ENCODE data around the gene FAT2. TPM values are rescaled to one million over a fixed set of nuclear protein-coding genes. Genes with fewer than 3 reads are reported as not detected.

FAT2 gene
- total RNA-seq, 1 donor from 2014 or later: 0.14 TPM

- peaks cover 3% of the 10 kb centered on the region for H3K9me3 ChIP-seq (ENCODE audit: insufficient read depth, low read depth, low read length)
- no peak overlapping the region for H3K4me2 ChIP-seq (ENCODE audit: low read length)
- no peak overlapping the region for H3K4me3 Mint-ChIP-seq (ENCODE audit: unreplicated experiment)
- no peak overlapping the region for H2AFZ ChIP-seq (ENCODE audit: low read depth, low read length)
- H3K27ac ChIP-seq (ENCODE audit: low read depth, low read length): no peak overlapping the region
- no peak for DNase-seq (ENCODE audit: low read depth)
- H3K4me3 ChIP-seq (ENCODE audit: insufficient read depth, low read depth, low read length): no peak overlapping the region
- peaks cover 15% of the 10 kb centered on the region for H3K27me3 Mint-ChIP-seq (ENCODE audit: low read depth, unreplicated experiment)
- no peaks in the 10 kb centered on the region for H3K36me3 ChIP-seq (ENCODE audit: insufficient read depth, low read length)
- no peak for FAIRE-seq
- H3K27ac Mint-ChIP-seq (ENCODE audit: unreplicated experiment): no peak overlapping the region
- no peaks in the 10 kb centered on the region for H3K36me3 Mint-ChIP-seq (ENCODE audit: low read depth, unreplicated experiment)
- H3K79me2 ChIP-seq (ENCODE audit: insufficient read depth, low read length): no peaks in the 10 kb centered on the region
- peaks cover 1% of the 10 kb centered on the region for H3K9me3 Mint-ChIP-seq (ENCODE audit: unreplicated experiment)
- peaks cover 9% of the 10 kb centered on the region for H3K27me3 ChIP-seq (ENCODE audit: insufficient read depth, low read length)
- no peak for TF ChIP-seq CTCF (IDR thresholded peaks at IDR 0.05; ENCODE audit: insufficient read depth, low read depth, low read length)
- H3K9ac ChIP-seq (ENCODE audit: low read length): no peak overlapping the region
- peaks cover 8% of the 10 kb centered on the region for H3K4me1 ChIP-seq (ENCODE audit: insufficient read depth, low read length)
- no peaks in the 10 kb centered on the region for H4K20me1 ChIP-seq (ENCODE audit: insufficient read depth, low read length)
- H3K4me1 Mint-ChIP-seq (ENCODE audit: low read depth, unreplicated experiment): peaks cover 27% of the 10 kb centered on the region
Measured at GRCh38 chr5:151618907-151619306, 27.8 kb upstream of the FAT2 start.

- no peaks in the 10 kb centered on the region for H3K36me3 ChIP-seq (ENCODE audit: insufficient read depth, low read length)
- H3K27me3 ChIP-seq (ENCODE audit: insufficient read depth, low read length): peaks cover 11% of the 10 kb centered on the region
- H3K27ac ChIP-seq (ENCODE audit: low read depth, low read length): no peak overlapping the region
- DNase-seq (ENCODE audit: low read depth): no peak
- peaks cover 11% of the 10 kb centered on the region for H3K4me1 ChIP-seq (ENCODE audit: insufficient read depth, low read length)
- TF ChIP-seq EZH2 (IDR thresholded peaks at IDR 0.05; ENCODE audit: insufficient read depth, low read length) (no peak), CTCF (IDR thresholded peaks at IDR 0.05; ENCODE audit: insufficient read depth, low read depth, low read length) (no peak)
- H3K4me3 ChIP-seq (ENCODE audit: insufficient read depth, low read depth, low read length): no peak overlapping the region
- no peak overlapping the region for H3K4me3 Mint-ChIP-seq (ENCODE audit: unreplicated experiment)
- H3K79me2 ChIP-seq (ENCODE audit: insufficient read depth, low read length): no peaks in the 10 kb centered on the region
- peaks cover 34% of the 10 kb centered on the region for H3K4me1 Mint-ChIP-seq (ENCODE audit: low read depth, unreplicated experiment)
- H3K9me3 Mint-ChIP-seq (ENCODE audit: unreplicated experiment): peaks cover 1% of the 10 kb centered on the region
- H3K27me3 Mint-ChIP-seq (ENCODE audit: low read depth, unreplicated experiment): peaks cover 15% of the 10 kb centered on the region
- H3K4me2 ChIP-seq (ENCODE audit: low read length): no peak overlapping the region
- no peaks in the 10 kb centered on the region for H4K20me1 ChIP-seq (ENCODE audit: insufficient read depth, low read length)
- H3K9ac ChIP-seq (ENCODE audit: low read length): no peak overlapping the region
- no peaks in the 10 kb centered on the region for H3K36me3 Mint-ChIP-seq (ENCODE audit: low read depth, unreplicated experiment)
- FAIRE-seq: no peak
- H3K9me3 ChIP-seq (ENCODE audit: insufficient read depth, low read depth, low read length): peaks cover 3% of the 10 kb centered on the region
- no peak overlapping the region for H3K27ac Mint-ChIP-seq (ENCODE audit: unreplicated experiment)
- no peak overlapping the region for H2AFZ ChIP-seq (ENCODE audit: low read depth, low read length)
Measured at GRCh38 chr5:151617841-151618710, 26.9 kb upstream of the FAT2 start.

GRCh38 chr5:151617383-151617840, 26.3 kb upstream of the FAT2 start:
- DNase-seq (ENCODE audit: low read depth) (no peak), FAIRE-seq (no peak)
- Histone ChIP-seq H2AFZ (ENCODE audit: low read depth, low read length) (no peak overlapping the region), H3K9ac (ENCODE audit: low read length) (no peak overlapping the region), H3K9me3 (ENCODE audit: insufficient read depth, low read depth, low read length) (peaks cover 3% of the 10 kb centered on the region), H4K20me1 (ENCODE audit: insufficient read depth, low read length) (no peaks in the 10 kb centered on the region), H3K36me3 (ENCODE audit: insufficient read depth, low read length) (no peaks in the 10 kb centered on the region), H3K79me2 (ENCODE audit: insufficient read depth, low read length) (no peaks in the 10 kb centered on the region), H3K27ac (ENCODE audit: low read depth, low read length) (no peak overlapping the region), H3K27me3 (ENCODE audit: insufficient read depth, low read length) (peaks cover 11% of the 10 kb centered on the region), H3K4me1 (ENCODE audit: insufficient read depth, low read length) (peaks cover 11% of the 10 kb centered on the region), H3K4me2 (ENCODE audit: low read length) (no peak overlapping the region), H3K4me3 (ENCODE audit: insufficient read depth, low read depth, low read length) (no peak overlapping the region)
- Mint-ChIP-seq H3K27ac (ENCODE audit: unreplicated experiment) (no peak overlapping the region), H3K4me3 (ENCODE audit: unreplicated experiment) (no peak overlapping the region), H3K27me3 (ENCODE audit: low read depth, unreplicated experiment) (peaks cover 11% of the 10 kb centered on the region), H3K9me3 (ENCODE audit: unreplicated experiment) (peaks cover 1% of the 10 kb centered on the region), H3K4me1 (ENCODE audit: low read depth, unreplicated experiment) (peaks cover 36% of the 10 kb centered on the region), H3K36me3 (ENCODE audit: low read depth, unreplicated experiment) (no peaks in the 10 kb centered on the region)
- TF ChIP-seq CTCF (IDR thresholded peaks at IDR 0.05; ENCODE audit: insufficient read depth, low read depth, low read length) (no peak), EZH2 (IDR thresholded peaks at IDR 0.05; ENCODE audit: insufficient read depth, low read length) (no peak)
